HepG2 (cell line): Measurements from ENCODE around the gene DDT. TPM values are rescaled to one million over a fixed set of nuclear protein-coding genes. Genes with fewer than 3 reads are reported as not detected.

Experiments
- ATAC-seq: fragments of 200-7000 bp; cut with Tn5 transposase; 3 replicates; pipeline ENCODE4 v1.9.1; 2020; ENCODE audit warnings: mild to moderate bottlenecking, moderate library complexity
- BruUV-seq: library from RNA; stranded (reverse); fragments of 400-500 nt; replicated peaks from 2 replicates; lab custom pipeline; 2021; lab: Mats Ljungman, UMichigan
- CTCF ChIA-PET: fragments of 300-600 bp; formaldehyde crosslinking; extraction: SDS; loops from one replicate; lab custom pipeline; 2021; ENCODE audit warnings: low total read pairs, inconsistent platforms, low intra/inter-chr PET ratio; lab: Yijun Ruan, JAX
- POLR2A ChIA-PET: fragments of 350-600 bp; sonication (Branson Sonifier 250); formaldehyde crosslinking; loops from one replicate; lab custom pipeline; 2020; ENCODE audit warnings: antibody characterized with exemption, inconsistent platforms; lab: Yijun Ruan, JAX
- DNase-seq: peaks from one replicate; pipeline ENCODE4 v3.0.0-alpha.2; 2015; ENCODE audit warnings: low spot score
- FAIRE-seq: peaks from 3 replicates; lab custom pipeline; 2011; peaks lifted over from hg19 to GRCh38; lab: Jason Lieb, UNC
- H2AFZ ChIP-seq: one replicate; pipeline ENCODE4 v1.6.1; 2011; ENCODE audit warnings: low read length, inconsistent platforms
- H3K27ac ChIP-seq: fragments of 300-600 bp; 3 replicates; pipeline ENCODE4 v1.8.0; 2011; ENCODE audit warnings: mixed run types, mild to moderate bottlenecking, mixed read lengths, low read length, inconsistent platforms; ENCODE audit not compliant: insufficient read depth; ENCODE audit errors: extremely low read length
- H3K27me3 ChIP-seq, 2 experiments: fragments of 200-600 bp in 1 of 2; 2 replicates in 1 of 2; 3 replicates in 1 of 2; pipeline versions ENCODE4 v1.6.0 to v1.8.0; 2011; ENCODE audit warnings: low read length in 2 of 2, mild to moderate bottlenecking in 2 of 2, moderate library complexity in 2 of 2, inconsistent platforms in 1 of 2; ENCODE audit not compliant: insufficient read depth in 2 of 2, control insufficient read depth in 1 of 2
- H3K36me3 ChIP-seq, 2 experiments: fragments of 200-600 bp in 1 of 2; replicated peaks in 1 of 2; 2 replicates in 1 of 2; 3 replicates in 1 of 2; pipeline versions ENCODE4 v1.5.1 to v1.8.0; 2011; ENCODE audit warnings: low read length in 2 of 2, inconsistent platforms in 1 of 2; ENCODE audit not compliant: insufficient read depth in 2 of 2, control insufficient read depth in 1 of 2
- H3K4me1 ChIP-seq: 2 replicates; pipeline ENCODE4 v1.5.1; 2012; ENCODE audit warnings: low read length, inconsistent platforms; ENCODE audit not compliant: insufficient read depth
- H3K4me2 ChIP-seq: 2 replicates; pipeline ENCODE4 v1.6.0; 2011; ENCODE audit warnings: low read depth, low read length, inconsistent platforms
- H3K4me3 ChIP-seq, 3 experiments: fragments of 200-600 bp in 1 of 3; sonication (generic), shearing (Covaris generic) in 1 of 3; replicated peaks in 1 of 3; 2 replicates each; pipeline ENCODE4 v1.5.1; 2011 to 2016; ENCODE audit warnings: low read length in 3 of 3, inconsistent platforms in 2 of 3, low read depth in 2 of 3, mild to moderate bottlenecking in 2 of 3, control low read depth in 1 of 3, mixed read lengths in 1 of 3; ENCODE audit not compliant: insufficient read depth in 1 of 3
- H3K79me2 ChIP-seq: one replicate; pipeline ENCODE4 v1.6.1; 2011; ENCODE audit warnings: low read length, inconsistent platforms; ENCODE audit not compliant: insufficient read depth
- H3K9ac ChIP-seq: 2 replicates; pipeline ENCODE4 v1.6.0; 2011; ENCODE audit warnings: mild to moderate bottlenecking, low read depth, low read length, inconsistent platforms; ENCODE audit not compliant: insufficient read depth
- H3K9me3 ChIP-seq: 2 replicates; pipeline ENCODE4 v1.5.1; 2012; ENCODE audit warnings: mild to moderate bottlenecking, low read length
- H4K20me1 ChIP-seq: 2 replicates; pipeline ENCODE4 v1.6.0; 2011; ENCODE audit warnings: inconsistent platforms, mild to moderate bottlenecking, low read length, moderate library complexity; ENCODE audit not compliant: insufficient read depth
- AGO2 ChIP-seq: fragments of 200-400 bp; formaldehyde crosslinking; optimal IDR thresholded peaks from 2 replicates; pipeline ENCODE3; 2017; ENCODE audit warnings: mild to moderate bottlenecking, low read depth, low read length, moderate library complexity
- BRCA1 ChIP-seq: sonication (generic); formaldehyde crosslinking; IDR thresholded peaks from 2 replicates; pipeline ENCODE4 v1.4.0; 2020; ENCODE audit warnings: missing genetic modification reagents
- DRAP1 ChIP-seq: IDR thresholded peaks from 2 replicates; pipeline ENCODE4 v1.6.1; 2016; ENCODE audit warnings: missing genetic modification reagents, missing compliant biosample characterization
- GFI1 ChIP-seq: sonication (generic); formaldehyde crosslinking; IDR thresholded peaks from 2 replicates; pipeline ENCODE4 v1.5.0; 2020; ENCODE audit warnings: missing genetic modification reagents, mild to moderate bottlenecking, borderline replicate concordance
- NAIF1 ChIP-seq: sonication (generic); formaldehyde crosslinking; IDR thresholded peaks from 2 replicates; pipeline ENCODE4 v1.5.0; 2020; ENCODE audit warnings: mild to moderate bottlenecking, missing genetic modification reagents, borderline replicate concordance
- PLRG1 ChIP-seq: fragments of 450-650 bp; conservative IDR thresholded peaks from 2 replicates; pipeline ENCODE4 v1.6.1; 2016
- XRCC5 ChIP-seq: fragments of 200-400 bp; formaldehyde crosslinking; optimal IDR thresholded peaks from 2 replicates; pipeline ENCODE3; 2017; ENCODE audit warnings: mild to moderate bottlenecking, low read length
- ZBTB7B ChIP-seq: sonication (generic); formaldehyde crosslinking; IDR thresholded peaks from 2 replicates; pipeline ENCODE4 v1.4.0; 2020; ENCODE audit warnings: missing genetic modification reagents
- ZNF331 ChIP-seq: sonication (generic); formaldehyde crosslinking; IDR thresholded peaks from 2 replicates; pipeline ENCODE4 v1.4.0; 2020; ENCODE audit warnings: missing genetic modification reagents
- ZNF33B ChIP-seq: sonication (generic); formaldehyde crosslinking; IDR thresholded peaks from 2 replicates; pipeline ENCODE4 v1.5.1; 2020; ENCODE audit warnings: mild to moderate bottlenecking, missing genetic modification reagents
- ZNF558 ChIP-seq: sonication (generic); formaldehyde crosslinking; IDR thresholded peaks from 2 replicates; pipeline ENCODE4 v1.9.0; 2022; ENCODE audit warnings: mild to moderate bottlenecking, missing genetic modification reagents, borderline replicate concordance
- ZNF629 ChIP-seq: sonication (generic); formaldehyde crosslinking; conservative IDR thresholded peaks from 2 replicates; pipeline ENCODE4 v1.5.0; 2020; ENCODE audit warnings: missing genetic modification reagents
- ZNF687 ChIP-seq: sonication (generic); formaldehyde crosslinking; IDR thresholded peaks from 2 replicates; pipeline ENCODE4 v1.5.1; 2020; ENCODE audit warnings: mild to moderate bottlenecking, missing genetic modification reagents, moderate library complexity
- WGBS: methylation state at CpG from one replicate; pipeline ENCODE4 v1.1.6; 2017; ENCODE audit warnings: low lambda C conversion rate; 5-methylcytosine and 5-hydroxymethylcytosine counted together
- in situ Hi-C: cut with HindIII; loops from 2 replicates; pipeline ENCODE4 v1.10.0; 2017; ENCODE audit warnings: low pct_unique_long_range_greater_than_20kb; ENCODE audit not compliant: extremely low pct_ligation_motif_present
- intact Hi-C: fragments of 100-400 bp; cut with micrococcal nuclease; formaldehyde crosslinking; loops from one replicate; pipeline ENCODE4 v1.10.0; 2022; ENCODE audit not compliant: unreplicated experiment
- polyA plus RNA-seq, 8 experiments: library from polyadenylated mRNA; depleted of rRNA in 3 of 8; stranded (reverse) in 7 of 8; unstranded in 1 of 8; fragments of >200 nt; fragmentation: Illumina TruSeq in 4 of 8; extraction: Trizol in 4 of 8; gene quantifications; 2 replicates each; pipeline versions ENCODE4 v1.2.1 to v1.2.3, GENCODE V29; 2011 to 2016; ENCODE audit warnings: low read depth in 4 of 8, missing spikeins in 1 of 8, mixed read lengths in 1 of 8; ENCODE audit not compliant: insufficient read depth in 1 of 8
- total RNA-seq, 5 experiments: library from RNA; depleted of rRNA; stranded (reverse); fragments of >200 nt; fragmentation: Illumina TruSeq; extraction: Trizol; gene quantifications; 2 replicates each; pipeline ENCODE4 v1.2.3, GENCODE V29; 2016; ENCODE audit warnings: low read depth in 1 of 5
- TF ChIP-seq, protein P1 (sequence below): sonication (generic); formaldehyde crosslinking; IDR thresholded peaks from 2 replicates; pipeline ENCODE4 v1.5.1; 2020; ENCODE audit warnings: missing genetic modification reagents, mild to moderate bottlenecking, borderline replicate concordance
- TF ChIP-seq, protein P2 (sequence below): sonication (generic); formaldehyde crosslinking; IDR thresholded peaks from 2 replicates; pipeline ENCODE4 v1.8.1; 2023; ENCODE audit warnings: mild to moderate bottlenecking, missing genetic modification reagents
- TF ChIP-seq, protein P3 (sequence below): sonication (generic); formaldehyde crosslinking; IDR thresholded peaks from 2 replicates; pipeline ENCODE4 v1.4.0; 2020; ENCODE audit warnings: missing genetic modification reagents; ENCODE audit errors: not compliant biosample characterization

DDT gene
- total and polyA plus RNA-seq, 2 of the 13 experiments (the other 11 are each of a cell fraction or from before 2014, with no cell fraction given), result 143 to 181 TPM

GRCh38 chr22:24006207-24006913 lies 32.1 kb upstream of the DDT start (continued):
- TF ChIP-seq, protein P1, sequence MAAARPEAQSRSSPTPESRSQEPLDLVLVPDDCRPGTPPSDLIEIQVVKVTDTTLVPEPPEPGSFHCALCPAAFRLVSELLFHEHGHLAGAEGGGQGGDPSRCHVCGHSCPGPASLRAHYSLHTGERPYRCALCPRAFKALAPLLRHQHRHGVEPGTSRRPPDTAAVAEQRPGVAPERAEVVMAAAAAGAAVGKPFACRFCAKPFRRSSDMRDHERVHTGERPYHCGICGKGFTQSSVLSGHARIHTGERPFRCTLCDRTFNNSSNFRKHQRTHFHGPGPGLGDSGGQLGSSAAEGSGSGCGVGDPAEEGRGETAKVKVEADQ (CRISPR knock-in tag), result no peak
- TF ChIP-seq, protein P2, sequence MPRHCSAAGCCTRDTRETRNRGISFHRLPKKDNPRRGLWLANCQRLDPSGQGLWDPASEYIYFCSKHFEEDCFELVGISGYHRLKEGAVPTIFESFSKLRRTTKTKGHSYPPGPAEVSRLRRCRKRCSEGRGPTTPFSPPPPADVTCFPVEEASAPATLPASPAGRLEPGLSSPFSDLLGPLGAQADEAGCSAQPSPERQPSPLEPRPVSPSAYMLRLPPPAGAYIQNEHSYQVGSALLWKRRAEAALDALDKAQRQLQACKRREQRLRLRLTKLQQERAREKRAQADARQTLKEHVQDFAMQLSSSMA (CRISPR knock-in tag), result no peak
- TF ChIP-seq XRCC5 (peak; percentile 6), ZBTB7B (CRISPR knock-in tag) (no peak)
- TF ChIP-seq, protein P3, sequence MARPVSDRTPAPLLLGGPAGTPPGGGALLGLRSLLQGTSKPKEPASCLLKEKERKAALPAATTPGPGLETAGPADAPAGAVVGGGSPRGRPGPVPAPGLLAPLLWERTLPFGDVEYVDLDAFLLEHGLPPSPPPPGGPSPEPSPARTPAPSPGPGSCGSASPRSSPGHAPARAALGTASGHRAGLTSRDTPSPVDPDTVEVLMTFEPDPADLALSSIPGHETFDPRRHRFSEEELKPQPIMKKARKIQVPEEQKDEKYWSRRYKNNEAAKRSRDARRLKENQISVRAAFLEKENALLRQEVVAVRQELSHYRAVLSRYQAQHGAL, result no peak

DNA sequence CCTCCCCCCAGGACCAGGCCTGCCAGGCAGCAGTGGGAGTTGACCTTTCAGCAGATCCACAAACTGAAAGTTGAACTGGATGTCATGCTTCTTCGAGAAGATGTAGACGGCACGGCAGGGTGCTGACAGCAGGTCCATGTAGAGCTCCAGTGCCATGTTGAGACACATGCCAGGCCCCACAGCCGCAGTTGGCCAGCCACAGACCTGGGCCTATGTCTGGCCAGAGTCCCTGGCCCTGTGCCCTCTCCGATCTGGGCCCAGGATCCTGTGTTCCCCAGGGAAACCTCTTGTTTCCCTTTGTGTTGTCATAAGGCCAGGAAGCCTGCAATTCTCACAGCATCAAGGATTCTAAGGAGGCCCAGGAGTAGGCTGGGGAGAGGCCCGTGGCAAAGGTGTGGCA lies 31.0 kb upstream of the DDT start, which contains the start of gene GSTT4:
GSTT4 (minus strand) TSS at position 253 of the 400 bp plus-strand sequence; CDS start at position 156, 97 bp downstream.
- no peak for FAIRE-seq
- WGBS, result 47% methylated on average over 6 of the region's 6 CpGs
- no peak for TF ChIP-seq ZNF33B
- no peak for TF ChIP-seq ZNF331
- no peak for TF ChIP-seq ZNF558
- no peak for TF ChIP-seq ZNF629 (CRISPR knock-in tag)
- peak; percentile 32; the same call in 1 of the 2 replicates for TF ChIP-seq ZNF687 (CRISPR knock-in tag)
- no peak for TF ChIP-seq BRCA1 (CRISPR knock-in tag)
- no peak for TF ChIP-seq NAIF1
- TF ChIP-seq PLRG1, result no peak
- TF ChIP-seq DRAP1, result no peak
- TF ChIP-seq AGO2, result peak; percentile 36
- TF ChIP-seq GFI1 (CRISPR knock-in tag), result no peak

More for the DNA sequence above, 31.0 kb upstream of the DDT start, which contains the start of gene GSTT4:
- in situ Hi-C loops, result loop anchor here (5.0 kb wide), 1 partner anchor 68 kb away; no protein-coding TSS in a partner anchor
- ChIA-PET POLR2A (no interaction called here), CTCF (no interaction called here)
- no peaks in the 10 kb centered on the region for H3K36me3 ChIP-seq
- no peaks in the 10 kb centered on the region for H3K27me3 ChIP-seq
- BruUV-seq, result no TSS peak
- no peaks in the 10 kb centered on the region for H3K9me3 ChIP-seq
- no peak within 1 kb of the TSS for H3K27ac ChIP-seq
- H3K4me3 ChIP-seq, result peak within 1 kb of the TSS in 2 of 3 experiments; percentile 36 to 53; a peak in 2 of 6 replicates
- DNase-seq, result no peak
- H3K4me2 ChIP-seq, result peak within 1 kb of the TSS; percentile 60
- peaks cover 83% of the 10 kb centered on the region for H3K4me1 ChIP-seq
- intact Hi-C loops, result no loop called here
- H2AFZ ChIP-seq, result no peak within 1 kb of the TSS
- ATAC-seq, result no peak
- no peaks in the 10 kb centered on the region for H4K20me1 ChIP-seq
- 0 out of 2 replicates have a peak within 1 kb of the TSS, but pooled peaks have one; percentile 10 for H3K9ac ChIP-seq
- no peaks in the 10 kb centered on the region for H3K79me2 ChIP-seq
